HG02610 (cell line): ENCODE data around the gene CYB5R3.

Source experiments
- ATAC-seq: cut with Tn5 transposase; IDR thresholded peaks from one replicate; pipeline ENCODE4 v1.9.1; 2021; ENCODE audit warnings: mild to moderate bottlenecking, moderate library complexity; ENCODE audit not compliant: unreplicated experiment

The CYB5R3 gene

DNA sequence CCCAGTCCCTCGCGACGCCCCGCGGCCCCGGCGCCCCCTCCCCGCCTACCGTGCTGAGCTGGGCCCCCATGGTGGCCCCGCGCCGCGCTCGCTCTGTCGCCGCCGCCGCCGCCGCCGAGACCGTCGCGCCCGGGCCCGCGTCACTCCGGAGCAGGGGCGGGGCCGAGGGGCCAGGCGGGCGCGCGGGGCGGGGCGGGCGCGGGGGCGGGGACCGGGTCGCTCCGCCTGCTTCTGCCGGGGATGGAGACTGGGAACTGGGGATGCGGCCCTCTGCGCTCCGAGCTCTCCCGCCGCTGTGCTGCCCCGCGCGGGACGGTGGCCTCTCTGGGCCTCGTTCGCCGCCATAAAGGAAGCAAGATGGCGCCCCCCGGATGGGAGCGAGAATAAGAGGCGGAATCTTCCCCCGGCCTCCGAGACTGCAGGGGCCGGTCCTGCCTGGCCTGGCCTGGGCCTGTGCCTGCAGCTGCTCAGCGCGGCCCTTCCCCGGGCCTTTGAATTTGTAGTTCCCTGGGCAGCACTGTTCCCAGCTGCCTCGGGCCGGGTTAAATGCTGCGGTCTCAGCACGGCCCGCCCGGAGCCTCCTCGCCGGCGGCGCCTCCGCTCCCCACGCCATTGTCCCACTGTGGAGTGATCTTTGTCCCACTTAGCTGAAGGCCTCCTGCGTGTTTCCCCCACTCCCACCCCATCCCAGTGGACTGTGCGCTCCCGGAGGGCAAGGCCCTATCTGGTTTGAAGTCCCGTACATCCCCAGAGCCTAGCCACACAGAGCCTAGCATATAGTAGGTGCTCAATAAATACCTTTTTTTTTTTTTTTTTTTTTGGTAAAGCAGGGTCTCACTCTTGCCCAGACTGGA is at the start of gene CYB5R3:
Gene CYB5R3 (minus strand): TSS at position 147 of the 854 bp plus-strand sequence. CDS start 77 bp downstream, at position 70.
- peak; percentile 69 for ATAC-seq

DNA sequence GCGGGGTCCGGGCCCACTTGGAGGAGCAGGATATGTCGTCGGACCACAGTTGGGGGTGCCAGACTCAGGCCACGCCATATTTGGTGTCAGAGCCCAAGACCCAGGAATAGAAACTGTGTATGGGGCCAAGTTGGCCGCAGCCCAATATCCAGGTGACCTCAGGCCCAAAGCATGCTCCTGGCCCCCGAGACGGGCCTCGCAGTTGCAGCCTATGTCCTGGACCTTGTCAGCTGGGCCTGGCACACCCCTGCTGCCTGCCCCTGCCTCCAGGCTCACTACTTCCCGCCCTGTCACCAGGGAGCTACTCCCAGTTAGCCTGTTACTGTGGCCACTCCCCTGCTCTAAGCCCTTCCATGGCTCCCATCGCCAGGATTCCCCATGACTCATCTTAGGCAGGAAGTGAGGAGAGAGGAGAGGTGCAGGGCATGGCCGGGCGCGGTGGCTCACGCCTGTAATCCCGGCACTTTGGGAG is 48.4 kb upstream of the CYB5R3 start:
- ATAC-seq: no peak

DNA sequence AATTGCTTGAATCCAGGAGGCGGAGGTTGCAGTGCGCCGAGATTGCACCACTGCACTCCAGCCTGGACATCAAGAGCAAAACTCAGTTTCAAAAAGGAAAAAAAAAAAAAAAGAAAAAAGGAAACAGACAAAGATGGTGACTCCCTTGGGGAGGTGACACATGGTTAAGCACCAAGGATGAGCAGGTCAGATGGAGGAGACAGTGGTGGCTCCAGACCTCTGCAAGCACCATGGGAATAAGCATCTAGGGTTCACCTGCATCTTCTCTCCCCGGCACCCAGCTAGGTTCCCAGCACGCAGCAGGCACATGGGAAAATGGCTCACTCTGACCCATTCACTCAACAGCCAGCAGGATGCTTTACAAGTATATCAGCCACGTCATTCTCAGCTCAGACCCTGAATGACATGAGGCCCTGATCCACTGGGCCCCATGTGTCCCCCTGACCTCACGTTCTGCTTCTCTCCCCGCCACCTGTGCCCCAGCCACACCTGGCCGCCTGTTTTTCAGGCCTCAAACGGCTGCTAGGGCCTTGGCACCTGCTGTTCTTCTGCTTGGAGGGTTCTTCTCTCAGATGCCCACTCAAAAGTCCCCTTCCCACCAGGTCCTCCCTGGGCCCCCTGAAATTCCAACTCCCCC is 47.3 kb upstream of the CYB5R3 start:
- ATAC-seq: no peak

DNA sequence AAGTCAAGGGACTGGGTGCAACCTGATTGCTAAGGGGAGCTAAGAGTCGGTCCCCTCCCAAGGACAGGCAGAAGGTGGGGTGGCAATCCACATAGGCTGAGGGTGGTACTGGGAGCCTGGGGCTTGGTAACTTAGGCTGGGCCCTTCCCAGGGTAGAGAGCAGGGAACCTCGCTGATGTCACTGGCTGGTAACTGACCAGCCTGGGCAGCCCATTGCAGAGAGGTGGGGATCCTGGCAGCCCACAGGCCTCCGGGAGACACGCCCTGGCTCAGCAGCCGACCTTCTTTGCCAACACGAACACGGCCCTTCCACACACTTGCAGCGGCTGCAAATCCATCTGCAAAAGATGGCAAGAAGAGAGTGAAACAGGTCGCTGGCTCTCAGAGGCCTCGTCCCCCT is 46.1 kb upstream of the CYB5R3 start:
- no peak for ATAC-seq

DNA sequence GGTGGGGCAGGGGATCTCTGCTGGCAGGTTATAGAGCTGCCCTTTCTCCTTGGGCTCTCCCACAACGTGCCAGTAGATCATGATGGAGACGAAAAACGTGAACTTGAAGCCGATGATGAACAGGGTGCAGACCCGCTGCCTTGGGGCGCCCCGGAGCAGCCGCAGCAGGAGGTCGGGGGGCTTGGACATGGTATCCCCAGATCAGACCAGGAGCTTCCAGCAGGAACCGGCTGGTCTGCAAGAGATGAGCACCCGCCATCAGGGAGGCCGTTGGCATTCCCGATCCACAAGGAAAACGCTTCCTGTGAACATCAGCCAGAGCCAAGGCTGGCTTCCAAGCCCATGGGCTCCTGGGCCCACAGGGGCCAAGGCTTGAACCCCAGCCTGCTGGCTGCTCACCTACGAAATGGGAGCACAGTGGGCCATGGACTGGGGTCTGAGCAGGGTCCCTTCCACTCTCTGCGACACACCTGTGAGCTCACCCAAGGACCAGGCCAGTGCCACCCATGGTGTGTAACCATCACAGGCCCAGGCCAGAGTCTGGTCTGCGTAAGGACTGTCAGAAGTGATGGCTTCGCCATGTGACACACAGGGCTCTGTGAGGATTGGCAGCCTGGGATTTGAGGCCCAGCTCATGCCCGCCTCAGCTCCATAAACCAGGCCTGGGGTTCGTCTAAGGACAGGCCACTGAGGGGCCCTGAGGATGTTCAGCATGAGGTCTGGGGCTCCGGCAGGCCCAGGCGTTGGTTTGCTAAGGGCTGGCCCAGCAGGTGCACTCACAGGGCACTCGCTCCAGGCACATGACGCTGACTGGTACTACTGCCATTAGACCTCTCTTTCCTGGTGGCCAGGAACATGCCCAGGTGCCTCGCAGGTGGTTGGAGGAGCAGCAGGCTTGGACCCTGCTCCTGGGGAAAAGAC is 44.8 kb upstream of the CYB5R3 start:
- ATAC-seq: no peak

DNA sequence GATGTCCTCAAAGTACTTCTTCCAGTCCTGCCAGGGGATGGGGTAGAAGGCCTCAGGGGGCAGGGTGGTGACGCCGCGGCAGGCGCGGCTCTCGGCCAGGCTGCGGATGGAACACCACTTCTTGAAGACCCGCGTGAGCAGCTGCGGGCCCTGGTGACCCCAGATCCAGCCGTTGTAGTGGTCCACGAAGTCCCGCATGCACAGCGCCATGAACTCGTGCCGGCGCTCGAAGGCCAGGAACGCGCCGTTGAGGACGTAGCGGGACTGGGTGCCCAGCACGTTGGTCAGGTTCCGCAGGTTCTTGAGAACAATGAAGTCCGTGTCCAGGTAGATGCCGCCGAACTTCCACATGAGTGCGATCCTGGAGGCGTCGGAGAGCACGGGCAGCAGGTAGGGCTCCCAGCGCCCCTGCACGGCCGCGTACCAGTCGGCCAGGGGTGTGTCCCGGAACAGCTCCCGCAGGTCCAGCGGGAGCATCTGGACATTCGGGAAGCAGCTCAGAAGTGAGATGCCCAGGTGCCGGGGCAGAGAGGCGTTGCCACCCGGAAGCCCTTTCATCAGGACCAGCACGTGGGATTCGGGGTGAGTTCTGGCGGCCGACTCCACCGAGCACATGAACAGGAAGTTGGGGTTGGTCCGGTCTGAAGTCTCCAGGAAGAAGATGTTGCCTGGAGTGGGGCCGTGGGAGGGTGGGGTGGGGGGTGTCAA is 44.0 kb upstream of the CYB5R3 start:
- no peak for ATAC-seq

DNA sequence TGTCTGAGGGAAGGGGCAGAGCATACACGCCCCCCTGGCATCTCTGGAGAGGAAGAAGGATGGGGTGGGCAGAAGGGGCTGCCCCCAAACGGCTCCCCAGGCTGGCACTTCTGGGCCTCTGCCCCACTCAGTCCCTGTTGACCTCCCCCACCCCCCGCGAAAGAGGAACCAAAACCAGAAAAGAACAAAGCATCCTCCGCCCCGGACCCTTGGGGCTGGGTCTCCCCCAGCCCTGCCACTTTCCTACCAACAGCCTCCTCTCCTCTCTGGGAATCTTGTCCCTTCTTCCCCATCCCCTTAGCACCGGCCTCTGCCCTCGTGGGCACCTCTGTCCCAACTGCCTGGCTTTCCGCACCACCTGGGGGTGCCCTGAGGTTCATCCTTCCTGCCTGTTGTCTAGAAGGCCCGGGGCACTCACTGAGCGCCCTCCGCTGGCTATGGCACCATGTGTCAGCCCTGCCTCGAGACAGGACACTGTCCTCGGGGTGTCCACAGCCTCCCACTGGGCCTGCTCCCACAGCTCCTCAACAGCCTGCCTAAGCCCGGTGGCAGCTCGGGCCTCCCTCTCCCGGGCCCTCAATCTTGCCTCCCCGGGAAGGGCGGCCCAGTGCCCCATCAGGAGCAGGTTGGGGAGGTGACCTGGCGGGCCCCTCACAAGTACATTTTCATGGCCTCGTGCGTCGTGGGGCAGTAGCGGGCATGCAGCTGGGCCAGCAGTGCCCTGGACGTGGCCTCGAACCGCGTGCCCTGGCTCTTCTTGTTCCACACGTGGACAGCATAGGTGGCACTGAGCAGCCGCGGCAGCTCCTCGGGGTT is 43.3 kb upstream of the CYB5R3 start:
- no peak for ATAC-seq

DNA sequence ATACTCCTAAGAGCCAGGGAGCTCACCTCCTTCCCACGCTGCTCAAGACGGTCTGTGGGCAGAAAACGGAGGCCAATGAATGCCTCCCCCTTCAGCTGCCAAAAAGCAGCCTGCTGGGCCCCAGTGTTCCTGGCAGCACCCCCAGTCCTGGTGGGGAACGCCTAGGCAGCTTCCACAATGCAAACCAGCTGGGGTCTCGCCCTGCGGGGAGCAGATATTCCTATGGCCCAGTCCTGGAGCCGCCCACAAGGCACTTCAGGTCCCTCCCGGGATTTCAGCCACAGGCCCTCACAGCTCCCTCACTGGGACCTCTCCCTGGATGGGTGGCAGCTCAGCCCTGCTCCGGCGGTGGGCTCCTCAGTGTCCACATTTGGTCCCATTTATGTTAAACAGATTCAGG is 42.2 kb upstream of the CYB5R3 start:
- no peak for ATAC-seq

DNA sequence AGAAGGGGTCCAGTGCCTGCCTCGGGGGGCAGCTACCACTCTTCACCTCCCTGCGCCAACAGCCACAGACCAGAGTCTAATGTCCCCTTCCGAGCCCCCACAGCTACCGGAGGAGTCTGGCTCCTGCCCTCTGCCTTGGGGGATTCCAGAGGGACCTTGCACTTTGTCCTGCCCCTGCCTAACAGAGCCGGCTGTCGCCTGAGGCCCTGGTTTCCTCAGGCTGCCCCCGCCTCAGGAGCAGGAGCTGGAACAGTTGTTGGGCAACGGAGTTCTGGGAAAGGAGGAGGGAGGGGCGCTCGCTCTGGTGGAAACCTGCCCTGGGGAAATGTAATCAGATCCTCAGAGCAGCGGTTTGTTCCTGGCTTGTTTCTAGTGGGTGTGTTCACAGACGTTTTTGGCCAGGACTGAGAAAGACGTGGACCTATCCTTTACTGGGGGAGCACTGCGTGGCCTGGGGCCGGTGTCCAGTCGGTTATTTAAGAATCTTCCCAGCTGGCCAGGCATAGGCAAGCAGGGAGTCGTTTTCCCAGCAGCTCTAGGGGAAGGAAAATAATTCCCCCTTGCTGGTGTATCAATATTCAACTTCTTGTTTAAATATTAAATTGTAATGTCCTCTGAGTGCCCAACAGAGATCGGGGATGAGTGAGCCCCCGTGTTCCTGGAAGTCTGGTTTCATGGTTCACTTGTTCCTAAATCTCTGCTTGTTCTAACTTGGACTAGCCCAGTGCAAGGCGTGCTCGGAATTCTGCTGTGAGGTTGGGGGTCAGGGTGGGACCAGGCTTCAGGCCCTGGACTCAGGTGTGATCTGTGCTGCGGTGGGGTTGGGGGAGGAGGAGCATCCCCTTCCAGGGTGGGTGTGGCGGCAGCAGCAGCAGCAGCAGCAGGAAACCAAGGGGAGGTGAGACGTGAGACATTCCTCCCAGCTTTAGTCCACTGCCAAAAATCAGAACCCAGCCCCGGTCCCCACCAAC is 39.3 kb upstream of the CYB5R3 start:
- no peak for ATAC-seq

DNA sequence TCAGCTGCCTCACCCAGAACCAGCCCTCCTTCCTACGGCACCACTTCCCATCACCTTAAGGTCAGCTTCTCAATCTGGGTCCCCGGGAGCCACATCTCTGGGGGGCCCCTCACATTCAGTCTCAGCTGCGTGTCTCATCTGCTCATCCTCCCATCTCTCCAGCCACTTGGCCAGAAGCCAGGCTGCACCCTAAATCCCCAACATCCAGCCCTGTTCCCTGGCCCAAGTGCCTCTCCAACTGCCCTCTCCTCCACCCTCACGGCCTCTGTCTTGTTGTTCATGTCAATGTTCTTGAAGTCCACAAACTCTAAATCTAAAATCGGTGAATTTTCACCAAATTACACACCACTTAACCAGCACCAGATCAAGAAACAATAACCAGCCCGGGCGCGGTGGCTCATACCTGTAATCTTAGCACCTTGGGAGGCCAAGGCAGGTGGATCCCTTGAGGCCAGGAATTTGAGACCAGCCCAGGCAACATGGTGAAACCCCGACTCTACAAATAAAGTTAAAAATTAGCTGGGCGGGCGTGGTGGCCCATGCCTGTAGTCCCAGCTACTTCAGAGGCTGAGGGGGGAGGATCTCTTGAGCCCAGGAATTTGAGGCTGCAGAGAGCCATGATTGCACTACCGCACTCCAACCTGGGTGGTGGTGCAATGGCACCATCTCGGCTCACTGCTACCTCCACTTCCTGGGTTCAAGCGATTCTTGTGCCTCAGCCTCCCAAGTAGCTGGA is 37.7 kb upstream of the CYB5R3 start:
- no peak for ATAC-seq

DNA sequence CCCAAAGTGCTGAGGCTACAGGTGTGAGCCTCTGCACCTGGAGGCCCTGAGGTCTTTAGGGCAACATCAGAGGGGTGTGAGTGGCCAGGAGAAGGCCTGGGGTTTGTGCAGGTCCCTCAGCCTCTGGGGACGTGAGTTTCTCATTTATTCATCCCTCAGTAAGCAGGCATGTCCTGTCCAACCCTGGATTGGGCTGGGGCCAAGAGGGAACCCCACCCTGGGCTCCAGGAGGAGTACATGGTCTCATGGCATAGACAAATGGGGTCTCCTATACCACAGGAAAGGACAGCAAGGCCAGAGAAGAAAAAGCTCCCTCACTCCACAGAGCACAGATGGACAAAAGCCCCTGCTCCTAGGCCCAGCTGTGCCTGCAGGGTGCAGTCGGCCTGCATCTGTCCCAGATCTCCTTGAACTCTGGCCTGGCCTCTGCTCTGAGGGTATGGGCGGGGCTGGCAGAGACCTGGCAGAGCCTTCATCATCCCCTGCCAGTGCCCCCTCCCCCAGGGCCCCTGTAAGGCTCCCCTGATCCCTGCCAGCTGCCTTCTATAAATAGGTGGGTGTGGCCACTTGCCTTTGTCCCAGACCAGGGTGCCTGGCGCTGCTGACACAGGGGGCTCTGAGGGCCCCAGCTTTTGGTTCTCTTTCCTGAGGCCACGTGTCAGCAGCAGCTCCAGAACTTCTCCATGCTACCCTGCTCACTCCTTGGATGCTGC is 36.9 kb upstream of the CYB5R3 start:
- ATAC-seq: no peak

DNA sequence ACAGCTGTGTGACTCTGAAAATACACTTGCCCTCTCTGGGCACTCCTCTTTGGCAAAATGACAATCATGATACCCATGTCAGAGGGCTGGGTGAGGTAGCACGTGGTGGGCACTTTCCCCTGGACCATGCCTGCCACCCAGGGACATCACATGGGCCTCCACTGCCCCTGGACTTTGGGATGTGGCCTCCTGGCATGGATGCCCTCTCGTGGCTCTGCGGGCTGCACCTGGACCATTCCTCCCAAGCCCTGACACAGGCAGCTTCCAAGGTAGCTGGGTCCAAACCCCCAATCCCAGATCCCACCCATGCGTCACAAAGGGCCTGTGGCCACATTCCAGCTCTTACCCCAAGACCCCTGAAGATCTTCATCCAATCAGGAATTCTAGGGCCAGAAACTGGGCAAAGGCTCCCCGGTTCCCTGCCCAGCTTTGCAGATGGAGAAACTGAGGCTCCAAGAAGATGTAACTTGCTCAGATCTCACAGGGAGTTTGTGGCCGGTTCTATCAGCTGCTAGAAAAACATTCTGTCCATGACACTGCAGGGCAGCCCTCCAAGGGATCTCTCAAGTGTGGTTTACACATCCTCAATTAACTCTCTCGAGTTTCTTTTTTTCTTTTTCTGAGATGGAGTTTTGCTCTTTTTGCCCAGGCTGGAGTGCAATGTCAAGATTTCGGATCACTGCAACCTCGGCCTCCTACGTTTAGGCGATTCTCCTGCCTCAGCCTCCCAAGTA is 35.4 kb upstream of the CYB5R3 start:
- no peak for ATAC-seq

DNA sequence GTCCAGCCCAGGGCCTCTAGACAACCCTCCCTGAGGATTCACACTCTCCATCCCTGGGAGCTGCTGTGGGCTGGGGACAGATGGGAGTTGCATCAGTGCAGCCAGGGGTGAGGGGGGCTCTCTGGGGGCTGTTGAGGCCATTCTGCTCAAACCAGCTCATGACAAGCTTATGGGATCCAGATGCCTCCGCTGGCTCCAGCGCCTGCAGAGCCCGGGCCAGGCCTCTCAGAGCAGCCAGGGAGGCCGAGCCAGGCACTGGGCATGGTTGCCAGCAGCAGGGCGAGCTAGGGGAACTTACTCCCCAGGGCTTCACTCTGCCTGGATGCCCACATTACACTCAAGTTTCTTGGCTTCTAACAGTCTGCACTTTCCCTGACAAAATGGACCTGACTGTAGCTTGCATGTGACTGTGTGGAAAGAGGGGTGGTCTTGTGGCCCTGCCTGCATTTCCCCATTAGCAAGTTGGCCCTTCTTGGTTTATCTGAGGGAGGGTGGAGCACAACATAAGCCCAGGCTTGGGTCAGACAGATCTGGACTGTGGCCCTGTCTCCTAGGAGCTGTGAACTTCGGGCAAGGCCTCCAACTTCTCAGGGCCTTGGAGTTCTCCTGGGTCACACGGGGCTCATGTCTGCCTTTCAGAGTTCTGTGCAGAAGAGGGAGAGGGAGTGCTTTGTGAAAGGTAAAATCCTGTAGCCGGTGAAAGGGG is 34.5 kb upstream of the CYB5R3 start:
- no peak for ATAC-seq

DNA sequence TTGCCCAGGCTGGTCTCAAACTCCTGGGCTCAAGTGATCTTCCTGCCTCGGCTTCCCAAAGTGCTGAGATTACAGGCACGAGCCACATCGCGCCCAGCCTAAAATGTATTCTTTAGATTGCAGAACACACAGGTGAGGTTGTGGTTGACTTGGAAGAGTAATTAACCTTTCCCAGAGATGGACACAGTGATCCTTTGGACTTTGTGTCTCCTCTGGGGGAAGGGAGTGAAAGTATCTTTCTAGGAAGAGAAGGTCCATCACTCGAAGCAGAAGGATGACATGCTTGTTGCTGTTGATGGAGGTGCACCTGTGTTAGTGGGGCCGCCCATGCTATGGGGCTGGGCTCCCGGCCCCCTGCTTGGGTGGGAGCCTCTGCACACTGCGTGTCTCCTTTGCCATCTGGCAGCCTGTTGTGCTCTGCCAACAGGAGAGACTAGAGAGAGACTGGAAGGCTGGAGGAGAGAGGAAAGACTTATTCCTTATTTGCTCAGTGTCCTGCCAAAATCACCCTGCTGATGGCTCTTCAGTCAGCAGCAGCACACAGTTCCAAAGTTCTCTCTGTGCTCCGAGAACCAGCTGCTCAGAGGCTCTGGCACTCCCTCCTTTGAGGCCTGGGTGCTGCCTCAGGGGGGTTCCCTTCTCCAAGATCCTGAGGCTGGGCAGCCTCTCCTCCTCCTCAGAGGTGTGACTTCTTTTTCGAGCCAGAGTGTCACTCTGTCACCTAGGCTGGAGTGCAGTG is 33.1 kb upstream of the CYB5R3 start:
- ATAC-seq: no peak

DNA sequence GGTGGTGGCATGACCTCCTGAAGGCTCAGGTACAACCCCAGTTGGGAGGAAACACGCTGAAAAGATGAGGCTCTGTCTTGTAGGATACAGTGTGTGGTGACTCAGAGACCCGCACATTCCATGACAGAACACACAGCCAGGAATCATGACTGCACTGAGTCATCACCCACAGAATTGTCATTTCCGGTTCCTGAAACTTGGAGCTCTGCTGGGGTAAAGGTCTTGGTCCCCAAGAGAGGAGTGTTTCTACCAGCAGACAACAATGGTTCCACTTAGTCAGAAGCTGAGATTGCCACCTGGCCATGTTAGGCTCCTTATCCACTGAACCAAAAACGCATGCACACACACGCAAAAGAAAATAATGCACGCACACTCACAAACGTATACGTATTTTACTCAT is 31.5 kb upstream of the CYB5R3 start:
- ATAC-seq: no peak
